Vagina (tissue), 2 donors: Measurements from ENCODE around the gene KCTD4.

Experiments used
- CTCF ChIP-seq, 3 experiments: fragments of 450-650 bp in 2 of 3; fragments of 200-600 bp in 1 of 3; sonication (generic) in 1 of 3; IDR thresholded peaks; one replicate each; pipeline ENCODE4 v1.5.1; 2017 to 2019; ENCODE audit warnings: antibody characterized with exemption in 3 of 3, mild to moderate bottlenecking in 2 of 3, moderate library complexity in 2 of 3
- POLR2A ChIP-seq, 2 donors: fragments of 450-650 bp; IDR thresholded peaks; one replicate each; pipeline ENCODE4 v1.6.1; 2017; ENCODE audit warnings: antibody characterized with exemption in 2 of 2, mild to moderate bottlenecking in 2 of 2, moderate library complexity in 2 of 2

GRCh38 chr13:45185286-45185685 is 15.6 kb downstream of the KCTD4 start:
- no peak for TF ChIP-seq CTCF (IDR thresholded peaks at IDR 0.05)
- TF ChIP-seq POLR2A (IDR thresholded peaks at IDR 0.05): no peak
